Astrocyte (in vitro differentiated cells and primary cell): ENCODE measurements around the gene TSHZ1.

Experiments used
- EZH2 ChIP-seq: IDR thresholded peaks from 2 replicates; pipeline ENCODE4 v1.6.1; 2012; ENCODE audit warnings: mild to moderate bottlenecking, low read length, inconsistent platforms; ENCODE audit not compliant: insufficient read depth
- TF ChIP-seq, protein P1 (sequence below): IDR thresholded peaks from 2 replicates; pipeline ENCODE4 v1.5.1; 2011; ENCODE audit warnings: low read depth, mild to moderate bottlenecking, inconsistent platforms, low read length, moderate library complexity; ENCODE audit not compliant: insufficient read depth

DNA sequence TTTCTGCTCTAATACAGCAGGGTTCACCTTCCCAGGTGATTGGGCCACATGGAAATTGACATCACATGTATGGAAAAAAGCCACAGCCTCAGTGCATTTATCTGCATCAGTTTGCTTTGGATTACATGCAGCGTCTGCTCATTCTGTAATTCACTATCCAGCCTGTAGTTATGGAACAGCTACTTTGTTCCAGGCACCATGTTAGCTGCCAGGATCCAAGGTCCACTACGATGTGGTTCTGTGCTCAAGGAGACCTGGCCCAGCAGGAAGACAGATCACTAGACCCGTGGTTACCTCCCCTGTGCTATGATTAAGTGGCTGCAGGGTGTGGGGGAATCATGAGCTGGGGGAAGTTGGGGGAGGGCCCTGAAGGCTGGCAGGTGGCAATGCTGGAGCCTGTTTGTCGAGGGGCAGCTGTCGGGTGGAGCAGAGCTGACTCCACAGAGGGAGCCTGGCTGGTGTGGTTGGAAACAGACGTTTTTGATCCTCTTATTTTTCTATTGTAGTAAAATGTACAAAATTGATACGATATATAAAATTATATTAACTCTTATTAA, 58.6 kb downstream of the TSHZ1 start:
- TF ChIP-seq, protein P1, sequence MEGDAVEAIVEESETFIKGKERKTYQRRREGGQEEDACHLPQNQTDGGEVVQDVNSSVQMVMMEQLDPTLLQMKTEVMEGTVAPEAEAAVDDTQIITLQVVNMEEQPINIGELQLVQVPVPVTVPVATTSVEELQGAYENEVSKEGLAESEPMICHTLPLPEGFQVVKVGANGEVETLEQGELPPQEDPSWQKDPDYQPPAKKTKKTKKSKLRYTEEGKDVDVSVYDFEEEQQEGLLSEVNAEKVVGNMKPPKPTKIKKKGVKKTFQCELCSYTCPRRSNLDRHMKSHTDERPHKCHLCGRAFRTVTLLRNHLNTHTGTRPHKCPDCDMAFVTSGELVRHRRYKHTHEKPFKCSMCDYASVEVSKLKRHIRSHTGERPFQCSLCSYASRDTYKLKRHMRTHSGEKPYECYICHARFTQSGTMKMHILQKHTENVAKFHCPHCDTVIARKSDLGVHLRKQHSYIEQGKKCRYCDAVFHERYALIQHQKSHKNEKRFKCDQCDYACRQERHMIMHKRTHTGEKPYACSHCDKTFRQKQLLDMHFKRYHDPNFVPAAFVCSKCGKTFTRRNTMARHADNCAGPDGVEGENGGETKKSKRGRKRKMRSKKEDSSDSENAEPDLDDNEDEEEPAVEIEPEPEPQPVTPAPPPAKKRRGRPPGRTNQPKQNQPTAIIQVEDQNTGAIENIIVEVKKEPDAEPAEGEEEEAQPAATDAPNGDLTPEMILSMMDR, result no peak
- no peak for TF ChIP-seq EZH2
